Measurements from ENCODE around the gene ORM2.
"Not testable (repeated sequence)": the region's sequence is repeated elsewhere in the genome, so short reads cannot be mapped to it uniquely, and the experiment has no call there.

DNA sequence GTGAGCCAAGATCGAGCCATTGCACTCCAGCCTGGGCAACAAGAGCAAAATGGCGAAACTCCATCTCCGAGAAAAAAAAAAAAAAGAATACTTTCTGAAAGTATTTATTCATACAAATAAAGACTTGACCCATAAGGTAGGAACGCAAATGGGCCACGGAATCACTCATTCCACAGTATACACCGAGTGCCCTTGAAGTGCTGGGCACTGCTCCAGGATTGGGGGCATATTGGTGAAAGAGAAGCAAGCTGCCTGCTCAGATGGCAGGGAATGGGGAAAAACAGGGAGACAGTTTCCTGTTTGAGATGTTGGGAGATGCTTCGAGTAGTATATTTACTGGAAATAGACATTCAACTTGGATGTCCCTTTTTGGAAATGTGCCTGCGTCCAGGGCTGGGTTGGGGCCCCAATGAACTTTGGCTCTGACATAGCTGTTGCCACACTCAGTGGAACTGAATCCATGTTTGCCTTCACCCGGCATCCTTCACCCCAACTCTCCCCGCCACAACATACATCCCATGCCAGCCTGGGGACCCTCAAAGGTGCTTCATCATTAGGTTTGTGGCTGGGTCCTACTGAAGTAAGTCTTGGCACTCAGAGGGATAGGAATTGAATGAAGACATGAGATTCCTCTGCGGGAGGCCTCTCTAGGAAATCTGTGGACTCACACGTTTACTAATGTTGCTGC lies 588 bp upstream of the ORM2 start:
- TF ChIP-seq, protein P1, sequence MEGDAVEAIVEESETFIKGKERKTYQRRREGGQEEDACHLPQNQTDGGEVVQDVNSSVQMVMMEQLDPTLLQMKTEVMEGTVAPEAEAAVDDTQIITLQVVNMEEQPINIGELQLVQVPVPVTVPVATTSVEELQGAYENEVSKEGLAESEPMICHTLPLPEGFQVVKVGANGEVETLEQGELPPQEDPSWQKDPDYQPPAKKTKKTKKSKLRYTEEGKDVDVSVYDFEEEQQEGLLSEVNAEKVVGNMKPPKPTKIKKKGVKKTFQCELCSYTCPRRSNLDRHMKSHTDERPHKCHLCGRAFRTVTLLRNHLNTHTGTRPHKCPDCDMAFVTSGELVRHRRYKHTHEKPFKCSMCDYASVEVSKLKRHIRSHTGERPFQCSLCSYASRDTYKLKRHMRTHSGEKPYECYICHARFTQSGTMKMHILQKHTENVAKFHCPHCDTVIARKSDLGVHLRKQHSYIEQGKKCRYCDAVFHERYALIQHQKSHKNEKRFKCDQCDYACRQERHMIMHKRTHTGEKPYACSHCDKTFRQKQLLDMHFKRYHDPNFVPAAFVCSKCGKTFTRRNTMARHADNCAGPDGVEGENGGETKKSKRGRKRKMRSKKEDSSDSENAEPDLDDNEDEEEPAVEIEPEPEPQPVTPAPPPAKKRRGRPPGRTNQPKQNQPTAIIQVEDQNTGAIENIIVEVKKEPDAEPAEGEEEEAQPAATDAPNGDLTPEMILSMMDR (IDR thresholded peaks at IDR 0.05 in 4 of 5, conservative IDR thresholded peaks at IDR 0.05 in 1 of 5): not testable (repeated sequence)
- not testable (repeated sequence) for TF ChIP-seq POLR2A (IDR thresholded peaks at IDR 0.05)
